IMR-90 (cell line): Measurements from ENCODE around the gene PLCB4. TPM values are rescaled to one million over a fixed set of nuclear protein-coding genes. Genes with fewer than 3 reads are reported as not detected.

Experiments used
- ATAC-seq: fragments of 200-7000 bp; cut with Tn5 transposase; 2 replicates; pipeline ENCODE4 v1.9.1; 2020; ENCODE audit warnings: low read depth, mild to moderate bottlenecking, moderate library complexity
- BruUV-seq: library from RNA; stranded (reverse); fragments of 400-500 nt; replicated peaks from 2 replicates; lab custom pipeline; 2021; lab: Mats Ljungman, UMichigan
- CTCF ChIA-PET: fragments of 300-600 bp; formaldehyde crosslinking; extraction: SDS; loops from one replicate; lab custom pipeline; 2021; ENCODE audit warnings: antibody characterized with exemption; lab: Yijun Ruan, JAX
- POLR2A ChIA-PET: fragments of 300-600 bp; sonication (Branson Sonifier 250); formaldehyde crosslinking; loops from one replicate; lab custom pipeline; 2022; ENCODE audit warnings: antibody characterized with exemption; ENCODE audit not compliant: unreplicated experiment; lab: Charles Lee
- DNase-seq: peaks from one replicate; pipeline ENCODE4 v3.0.0; 2013
- H2AFZ ChIP-seq: replicated peaks from 2 replicates; pipeline ENCODE3; 2013; ENCODE audit warnings: low read length, mild to moderate bottlenecking; ENCODE audit not compliant: poor library complexity
- H2AK5ac ChIP-seq: 2 replicates; pipeline ENCODE4 v1.6.1; 2013; ENCODE audit warnings: low read depth, low read length, inconsistent platforms
- H2AK9ac ChIP-seq: replicated peaks from 2 replicates; pipeline ENCODE3; 2013; ENCODE audit warnings: mild to moderate bottlenecking, low read depth, low read length, moderate library complexity; ENCODE audit not compliant: poor library complexity
- H2BK120ac ChIP-seq: 2 replicates; pipeline ENCODE4 v1.6.1; 2013; ENCODE audit warnings: low read depth, low read length, inconsistent platforms
- H2BK15ac ChIP-seq: 3 replicates; pipeline ENCODE4 v1.6.1; 2013; ENCODE audit warnings: low read depth, low read length, inconsistent platforms
- H2BK20ac ChIP-seq: 2 replicates; pipeline ENCODE4 v1.6.1; 2013; ENCODE audit warnings: low read depth, mild to moderate bottlenecking, inconsistent platforms, low read length, moderate library complexity
- H2BK5ac ChIP-seq: 2 replicates; pipeline ENCODE4 v1.6.1; 2013; ENCODE audit warnings: mild to moderate bottlenecking, low read depth, low read length, inconsistent platforms; ENCODE audit not compliant: poor library complexity, severe bottlenecking
- H3K14ac ChIP-seq: replicated peaks from 2 replicates; pipeline ENCODE4 v1.6.1; 2013; ENCODE audit warnings: low read depth, low read length, inconsistent platforms
- H3K18ac ChIP-seq: 2 replicates; pipeline ENCODE4 v1.6.1; 2013; ENCODE audit warnings: low read depth, low read length, control low read depth
- H3K23ac ChIP-seq: 2 replicates; pipeline ENCODE4 v1.6.1; 2013; ENCODE audit warnings: low read depth, low read length, inconsistent platforms
- H3K27ac ChIP-seq: 2 replicates; pipeline ENCODE4 v1.5.1; 2013; ENCODE audit warnings: mild to moderate bottlenecking, control low read depth, low read length; ENCODE audit not compliant: insufficient read depth
- H3K27me3 ChIP-seq: 2 replicates; pipeline ENCODE4 v1.6.1; 2013; ENCODE audit warnings: low read length; ENCODE audit not compliant: control insufficient read depth, insufficient read depth
- H3K36me3 ChIP-seq: 2 replicates; pipeline ENCODE4 v1.6.1; 2013; ENCODE audit warnings: low read length, mixed read lengths; ENCODE audit not compliant: control insufficient read depth, insufficient read depth
- H3K4ac ChIP-seq: 2 replicates; pipeline ENCODE4 v1.6.1; 2013; ENCODE audit warnings: low read depth, low read length, inconsistent platforms
- H3K4me1 ChIP-seq: 2 replicates; pipeline ENCODE4 v1.6.1; 2013; ENCODE audit warnings: low read length, mixed read lengths; ENCODE audit not compliant: control insufficient read depth, insufficient read depth
- H3K4me2 ChIP-seq: 2 replicates; pipeline ENCODE4 v1.6.1; 2013; ENCODE audit warnings: low read depth, mild to moderate bottlenecking, control low read depth, low read length, moderate library complexity
- H3K4me3 ChIP-seq: 2 replicates; pipeline ENCODE4 v1.5.1; 2013; ENCODE audit warnings: low read depth, mild to moderate bottlenecking, control low read depth, low read length, moderate library complexity; ENCODE audit not compliant: insufficient read depth
- H3K56ac ChIP-seq: 2 replicates; pipeline ENCODE4 v1.6.1; 2013; ENCODE audit warnings: low read length, inconsistent platforms; ENCODE audit not compliant: insufficient read depth; ENCODE audit errors: extremely low read depth
- H3K79me1 ChIP-seq, 2 experiments: 2 replicates each; pipeline ENCODE4 v1.6.1; 2013; ENCODE audit warnings: low read length in 2 of 2, inconsistent platforms in 1 of 2, low read depth in 1 of 2
- H3K9ac ChIP-seq: 2 replicates; pipeline ENCODE4 v1.6.1; 2013; ENCODE audit warnings: low read depth, low read length, control low read depth
- H3K9me1 ChIP-seq: 2 replicates; pipeline ENCODE4 v1.6.1; 2013; ENCODE audit warnings: low read length, inconsistent platforms; ENCODE audit not compliant: insufficient read depth
- H3K9me3 ChIP-seq: 2 replicates; pipeline ENCODE4 v1.6.1; 2013; ENCODE audit warnings: low read length; ENCODE audit not compliant: control insufficient read depth, insufficient read depth
- H4K20me1 ChIP-seq: 2 replicates; pipeline ENCODE4 v1.6.1; 2013; ENCODE audit warnings: low read length, inconsistent platforms; ENCODE audit not compliant: insufficient read depth
- H4K5ac ChIP-seq: 2 replicates; pipeline ENCODE4 v1.6.1; 2013; ENCODE audit warnings: mild to moderate bottlenecking, low read depth, low read length, control low read depth
- H4K8ac ChIP-seq, 2 experiments: 2 replicates each; pipeline ENCODE4 v1.6.1; 2013; ENCODE audit warnings: low read depth in 2 of 2, low read length in 2 of 2, control low read depth in 1 of 2, inconsistent platforms in 1 of 2
- H4K91ac ChIP-seq: 2 replicates; pipeline ENCODE4 v1.6.1; 2013; ENCODE audit warnings: low read depth, low read length, inconsistent platforms; ENCODE audit not compliant: insufficient read depth
- CHD1 ChIP-seq: IDR thresholded peaks from 2 replicates; pipeline ENCODE4 v1.6.1; 2012; ENCODE audit warnings: low read depth, low read length, improper control_type of control experiment
- FOS ChIP-seq: fragments of 150-350 bp; IDR thresholded peaks from 2 replicates; pipeline ENCODE4 v1.6.1; 2016; ENCODE audit warnings: low read depth, low read length
- MAZ ChIP-seq: IDR thresholded peaks from 2 replicates; pipeline ENCODE4 v1.6.1; 2012; ENCODE audit warnings: low read depth, mild to moderate bottlenecking, low read length, improper control_type of control experiment, moderate library complexity, borderline replicate concordance
- MXI1 ChIP-seq: IDR thresholded peaks from 2 replicates; pipeline ENCODE4 v1.6.1; 2012; ENCODE audit warnings: low read depth, mild to moderate bottlenecking, low read length, moderate library complexity, borderline replicate concordance
- NFE2L2 ChIP-seq: fragments of 150-350 bp; IDR thresholded peaks from 2 replicates; pipeline ENCODE4 v1.6.1; 2016; ENCODE audit warnings: low read depth, mild to moderate bottlenecking, low read length
- RAD21 ChIP-seq: IDR thresholded peaks from 2 replicates; pipeline ENCODE4 v1.6.1; 2012; ENCODE audit warnings: low read length, improper control_type of control experiment
- RCOR1 ChIP-seq: IDR thresholded peaks from 2 replicates; pipeline ENCODE4 v1.6.1; 2012; ENCODE audit warnings: mild to moderate bottlenecking, low read length, improper control_type of control experiment; ENCODE audit not compliant: insufficient replicate concordance
- RFX5 ChIP-seq: IDR thresholded peaks from 2 replicates; pipeline ENCODE4 v1.8.0; 2012; ENCODE audit warnings: low read depth, mild to moderate bottlenecking, low read length, moderate library complexity
- SMC3 ChIP-seq: fragments of 150-350 bp; IDR thresholded peaks from 2 replicates; pipeline ENCODE4 v1.6.1; 2016; ENCODE audit warnings: low read depth, mild to moderate bottlenecking, antibody characterized with exemption, low read length, moderate library complexity
- WGBS, 2 experiments: methylation state at CpG; one replicate each; pipeline versions ENCODE4 v1.1.5 to v1.1.7; 2013; ENCODE audit warnings: missing lambda C conversion rate in 2 of 2; ENCODE audit not compliant: insufficient read length in 1 of 2; ENCODE audit errors: extremely low coverage in 2 of 2; 5-methylcytosine and 5-hydroxymethylcytosine counted together
- dilution Hi-C: fragments of 300-500 bp; cut with HindIII; formaldehyde crosslinking; loops from one replicate; pipeline ENCODE4 v1.14.3; 2018; ENCODE audit warnings: low sequenced_read_pairs; ENCODE audit not compliant: unreplicated experiment
- in situ Hi-C: fragments of 300-500 bp; cut with MboI; formaldehyde crosslinking; loops from 3 replicates; pipeline ENCODE4 v1.14.3; 2019; ENCODE audit warnings: low sequenced_read_pairs, inconsistent platforms, mixed read lengths
- intact Hi-C: fragments of 100-400 bp; cut with micrococcal nuclease; formaldehyde crosslinking; loops from 2 replicates; pipeline ENCODE4 v1.10.0; 2022
- polyA plus RNA-seq, 3 experiments: library from polyadenylated mRNA; depleted of rRNA; stranded (reverse); fragments of >200 nt; gene quantifications; 2 replicates each; pipeline ENCODE4 v1.2.3, GENCODE V29; 2012; ENCODE audit warnings: low replicate concordance in 1 of 3
- total RNA-seq: library from RNA; depleted of rRNA; stranded (reverse); fragments of >200 nt; gene quantifications from 2 replicates; pipeline ENCODE4 v1.2.3, GENCODE V29; 2012
- TF ChIP-seq, protein P1 (sequence below): fragments of 150-350 bp; IDR thresholded peaks from 2 replicates; pipeline ENCODE4 v1.6.1; 2016; ENCODE audit warnings: low read depth, mild to moderate bottlenecking, low read length, moderate library complexity, borderline replicate concordance

PLCB4 gene
- total and polyA plus RNA-seq, 2 of the 4 experiments (the other 2 are of a cell fraction) = 12.5 to 24.0 TPM

DNA sequence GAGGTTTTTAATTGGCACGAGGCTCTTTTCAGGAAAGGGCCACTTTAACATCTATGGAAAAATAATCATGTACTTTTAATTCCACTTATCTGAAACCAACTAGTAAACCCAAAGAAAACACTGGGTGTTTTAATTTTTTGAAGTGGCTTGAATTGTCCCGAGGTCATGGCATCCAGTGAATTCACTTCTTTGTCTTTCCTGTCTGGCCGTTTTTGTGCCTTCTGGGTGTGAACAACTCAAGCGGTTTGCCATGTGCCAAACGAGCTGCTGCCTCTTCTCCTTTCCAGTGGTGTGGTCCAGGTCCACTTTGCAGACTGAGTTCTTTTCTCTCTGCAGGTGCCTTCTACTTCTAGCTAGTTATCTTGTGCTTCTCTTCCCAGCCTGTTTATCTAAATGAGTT, 117.5 kb downstream of the PLCB4 start:
- Histone ChIP-seq H2BK120ac (no peak overlapping the region), H3K36me3 (no peaks in the 10 kb centered on the region), H2BK15ac (0 out of 3 replicates have a peak overlapping the region, but pooled peaks have one; percentile 44), H3K4ac (peak overlapping the region; percentile 33; the same call in 1 of the 2 replicates), H3K9ac (no peak overlapping the region), H2BK5ac (no peak overlapping the region), H4K5ac (no peak overlapping the region), H4K8ac (peak overlapping the region; percentile 14 to 43; a peak in 2 of 4 replicates), H4K91ac (peak overlapping the region; percentile 5; the same call in 1 of the 2 replicates), H3K23ac (peak overlapping the region; percentile 1; the same call in 1 of the 2 replicates), H2BK20ac (peak overlapping the region; percentile 4; the same call in 1 of the 2 replicates), H3K14ac (no peak overlapping the region), H3K9me1 (peaks cover 27% of the 10 kb centered on the region), H3K18ac (no peak overlapping the region), H3K79me1 (peaks cover 34 to 84% of the 10 kb centered on the region in 2 experiments), H3K27ac (no peak overlapping the region), H3K27me3 (no peaks in the 10 kb centered on the region), H3K4me3 (no peak overlapping the region), H2AK9ac (no peak overlapping the region), H3K4me2 (no peak overlapping the region), H3K4me1 (peaks cover 10% of the 10 kb centered on the region), H2AFZ (no peak overlapping the region), H3K9me3 (no peaks in the 10 kb centered on the region), H4K20me1 (peaks cover 13% of the 10 kb centered on the region; the same call in 1 of the 2 replicates), H2AK5ac (peak overlapping the region; percentile 26), H3K56ac (no peak overlapping the region)
- DNase-seq = no peak
- CTCF ChIA-PET = no interaction called here
- POLR2A ChIA-PET = no interaction called here
- no peak for ATAC-seq
- intact Hi-C loops = no loop called here
- in situ Hi-C loops = no loop called here
- no peak for TF ChIP-seq FOS
- TF ChIP-seq SMC3 = no peak
- no peak for TF ChIP-seq CHD1
- no peak for TF ChIP-seq NFE2L2
- no peak for TF ChIP-seq RAD21
- TF ChIP-seq MXI1 = no peak
- TF ChIP-seq RFX5 = no peak
- no peak for TF ChIP-seq MAZ
- TF ChIP-seq, protein P1, sequence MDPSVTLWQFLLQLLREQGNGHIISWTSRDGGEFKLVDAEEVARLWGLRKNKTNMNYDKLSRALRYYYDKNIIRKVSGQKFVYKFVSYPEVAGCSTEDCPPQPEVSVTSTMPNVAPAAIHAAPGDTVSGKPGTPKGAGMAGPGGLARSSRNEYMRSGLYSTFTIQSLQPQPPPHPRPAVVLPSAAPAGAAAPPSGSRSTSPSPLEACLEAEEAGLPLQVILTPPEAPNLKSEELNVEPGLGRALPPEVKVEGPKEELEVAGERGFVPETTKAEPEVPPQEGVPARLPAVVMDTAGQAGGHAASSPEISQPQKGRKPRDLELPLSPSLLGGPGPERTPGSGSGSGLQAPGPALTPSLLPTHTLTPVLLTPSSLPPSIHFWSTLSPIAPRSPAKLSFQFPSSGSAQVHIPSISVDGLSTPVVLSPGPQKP = no peak
- no peak for TF ChIP-seq RCOR1
- dilution Hi-C loops = no loop called here
- BruUV-seq = no TSS peak
- 83% methylated on average over 2 of the region's 5 CpGs; no CpG with 5 or more reads in 1 of the 2 experiments for WGBS, 2 experiments
